Ovary (tissue), 3 donors: ENCODE results near the gene FREY1.

Source experiments
- POLR2A ChIP-seq: fragments of 450-650 bp; IDR thresholded peaks from one replicate; pipeline ENCODE4 v1.6.1; 2017; ENCODE audit warnings: antibody characterized with exemption, mild to moderate bottlenecking, moderate library complexity
- TF ChIP-seq, protein P1 (sequence below), 3 donors: fragments of 450-650 bp in 2 of 3; fragments of 200-600 bp in 1 of 3; IDR thresholded peaks; one replicate each; pipeline versions ENCODE4 v1.5.1 to v1.8.0; 2016 to 2022; ENCODE audit warnings: antibody characterized with exemption in 3 of 3, mild to moderate bottlenecking in 1 of 3
- donor health status: DM: no; HTN: no; CAD: no.

DNA sequence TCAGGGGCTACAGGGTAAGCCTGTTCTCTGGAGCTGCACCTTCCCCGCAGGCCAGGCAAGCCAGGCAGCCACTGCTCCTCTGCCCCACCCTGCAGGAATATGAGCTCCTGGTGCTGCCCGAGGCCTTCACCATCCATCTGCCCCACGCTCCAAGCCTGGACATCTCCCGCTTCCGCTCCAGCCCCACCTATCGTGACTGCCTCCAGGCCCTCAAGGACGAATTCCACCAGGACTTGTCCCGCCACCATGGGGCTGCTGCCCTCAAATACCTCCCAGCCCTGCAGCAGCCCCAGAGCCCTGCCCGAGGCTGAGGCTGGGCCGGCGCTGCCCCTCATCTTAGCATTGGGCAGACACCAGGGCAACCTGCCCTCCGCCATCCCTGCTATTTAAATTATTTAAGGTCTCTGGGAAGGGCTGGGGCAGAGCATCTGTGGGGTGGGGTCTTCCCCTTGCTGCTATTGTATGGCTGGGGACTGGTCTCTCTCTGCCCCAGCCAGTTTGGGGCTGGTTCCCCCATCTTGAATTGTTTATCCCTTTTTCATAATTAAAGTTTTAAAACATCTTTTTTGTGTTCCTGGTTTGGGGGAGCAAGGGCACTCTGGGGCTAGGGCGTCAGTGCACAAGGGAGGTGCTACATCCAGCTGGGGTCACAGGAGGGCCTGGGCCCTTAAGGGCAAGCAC is 21.6 kb upstream of the FREY1 start:
- no peak for TF ChIP-seq POLR2A
- TF ChIP-seq, protein P1, sequence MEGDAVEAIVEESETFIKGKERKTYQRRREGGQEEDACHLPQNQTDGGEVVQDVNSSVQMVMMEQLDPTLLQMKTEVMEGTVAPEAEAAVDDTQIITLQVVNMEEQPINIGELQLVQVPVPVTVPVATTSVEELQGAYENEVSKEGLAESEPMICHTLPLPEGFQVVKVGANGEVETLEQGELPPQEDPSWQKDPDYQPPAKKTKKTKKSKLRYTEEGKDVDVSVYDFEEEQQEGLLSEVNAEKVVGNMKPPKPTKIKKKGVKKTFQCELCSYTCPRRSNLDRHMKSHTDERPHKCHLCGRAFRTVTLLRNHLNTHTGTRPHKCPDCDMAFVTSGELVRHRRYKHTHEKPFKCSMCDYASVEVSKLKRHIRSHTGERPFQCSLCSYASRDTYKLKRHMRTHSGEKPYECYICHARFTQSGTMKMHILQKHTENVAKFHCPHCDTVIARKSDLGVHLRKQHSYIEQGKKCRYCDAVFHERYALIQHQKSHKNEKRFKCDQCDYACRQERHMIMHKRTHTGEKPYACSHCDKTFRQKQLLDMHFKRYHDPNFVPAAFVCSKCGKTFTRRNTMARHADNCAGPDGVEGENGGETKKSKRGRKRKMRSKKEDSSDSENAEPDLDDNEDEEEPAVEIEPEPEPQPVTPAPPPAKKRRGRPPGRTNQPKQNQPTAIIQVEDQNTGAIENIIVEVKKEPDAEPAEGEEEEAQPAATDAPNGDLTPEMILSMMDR (IDR thresholded peaks at IDR 0.05) = no peak
